ENCODE data around the gene ADAMTS16.

ADAMTS16 gene

DNA sequence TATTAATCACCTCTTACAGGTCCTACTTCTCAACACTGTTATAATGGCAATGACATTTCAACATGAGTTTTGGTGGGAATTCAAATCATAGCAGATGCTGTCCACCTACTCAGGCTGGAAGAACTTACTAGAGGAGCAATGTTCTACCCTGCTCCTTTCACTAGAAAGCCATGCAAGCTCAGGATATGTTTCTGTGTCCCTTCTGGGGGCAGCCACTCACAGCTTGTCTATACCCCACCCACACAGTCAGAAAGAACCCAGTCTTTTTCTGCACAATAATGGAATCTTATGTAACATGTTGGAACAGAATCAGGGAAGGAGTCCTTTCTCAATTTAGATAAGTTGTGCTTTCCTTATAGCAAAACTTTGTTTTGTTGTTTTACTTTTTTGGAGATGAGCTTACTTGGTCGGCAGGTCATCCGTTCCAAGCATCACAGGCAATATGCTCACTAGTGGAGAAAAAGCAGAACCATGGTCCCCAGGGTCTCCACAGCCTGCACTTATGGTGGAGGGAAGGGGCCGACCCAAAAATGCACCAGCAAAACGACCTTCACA, 229.0 kb downstream of the ADAMTS16 start:
- no peak for DNase-seq (ENCODE audit: low read depth in 4 of 4, low spot score in 1 of 4)
